Smooth muscle cell (in vitro differentiated cells): Measurements from ENCODE around the gene ABCC1. TPM values are rescaled to one million over a fixed set of nuclear protein-coding genes. Genes with fewer than 3 reads are reported as not detected.

Experiments
- DNase-seq: peaks from one replicate; lab custom pipeline; 2025; ENCODE audit not compliant: unreplicated experiment; lab: John Stamatoyannopoulos, UW
- H2AFZ ChIP-seq: fragments of 200-600 bp; sonication (generic); 2 replicates; pipeline ENCODE4 v1.6.0; 2016; ENCODE audit warnings: antibody characterized with exemption, low read depth, mild to moderate bottlenecking
- H3F3A ChIP-seq: fragments of 200-600 bp; sonication (generic); 2 replicates; pipeline ENCODE4 v1.6.0; 2017; ENCODE audit warnings: antibody characterized with exemption, low read depth
- H3K27ac ChIP-seq: fragments of 200-600 bp; sonication (generic); 2 replicates; pipeline ENCODE4 v1.5.1; 2016; ENCODE audit warnings: low read depth, mild to moderate bottlenecking
- H3K27me3 ChIP-seq: fragments of 200-600 bp; sonication (generic); 2 replicates; pipeline ENCODE4 v1.6.1; 2016; ENCODE audit warnings: low read depth, mild to moderate bottlenecking
- H3K36me3 ChIP-seq: fragments of 200-600 bp; sonication (generic); 2 replicates; pipeline ENCODE4 v1.5.1; 2016; ENCODE audit warnings: low read depth
- H3K4me1 ChIP-seq: fragments of 200-600 bp; sonication (generic); 2 replicates; pipeline ENCODE4 v1.5.1; 2016; ENCODE audit warnings: low read depth
- H3K4me2 ChIP-seq: fragments of 200-600 bp; sonication (generic); 2 replicates; pipeline ENCODE4 v1.6.0; 2016; ENCODE audit warnings: mild to moderate bottlenecking
- H3K4me3 ChIP-seq: fragments of 200-600 bp; sonication (generic); 2 replicates; pipeline ENCODE4 v1.5.1; 2016; ENCODE audit warnings: mild to moderate bottlenecking
- H3K79me2 ChIP-seq: fragments of 200-600 bp; sonication (generic); 2 replicates; pipeline ENCODE4 v1.6.0; 2016; ENCODE audit warnings: low read depth, mild to moderate bottlenecking
- H3K9ac ChIP-seq: fragments of 200-600 bp; sonication (generic); 2 replicates; pipeline ENCODE4 v1.6.0; 2016; ENCODE audit warnings: low read depth
- H3K9me3 ChIP-seq: fragments of 200-600 bp; sonication (generic); replicated peaks from 2 replicates; pipeline ENCODE4 v1.5.1; 2016; ENCODE audit warnings: low read depth
- H4K20me1 ChIP-seq: fragments of 200-600 bp; sonication (generic); 2 replicates; pipeline ENCODE4 v1.6.0; 2016; ENCODE audit warnings: low read depth
- WGBS: methylation state at CpG from one replicate; pipeline ENCODE4 v1.1.7; 2016; ENCODE audit warnings: low lambda C conversion rate; 5-methylcytosine and 5-hydroxymethylcytosine counted together
- polyA plus RNA-seq: library from polyadenylated mRNA; unstranded; fragments of >200 nt; fragmentation: Nextera tagmentation; extraction: Ambion mirVana; gene quantifications from 2 replicates; pipeline ENCODE4 v1.2.1, GENCODE V29; 2016
- total RNA-seq: library from RNA; depleted of rRNA; stranded (reverse); fragments of >200 nt; gene quantifications from 2 replicates; pipeline ENCODE4 v1.2.3, GENCODE V29; 2014
- TF ChIP-seq, protein P1 (sequence below): fragments of 200-600 bp; sonication (generic); IDR thresholded peaks from 2 replicates; pipeline ENCODE4 v1.5.1; 2017; ENCODE audit warnings: borderline replicate concordance, mild to moderate bottlenecking, antibody characterized with exemption; ENCODE audit not compliant: insufficient read depth, poor library complexity, severe bottlenecking

ABCC1 gene
- total and polyA plus RNA-seq, 2 experiments from 2014 or later = 10.2 to 22.7 TPM

DNA sequence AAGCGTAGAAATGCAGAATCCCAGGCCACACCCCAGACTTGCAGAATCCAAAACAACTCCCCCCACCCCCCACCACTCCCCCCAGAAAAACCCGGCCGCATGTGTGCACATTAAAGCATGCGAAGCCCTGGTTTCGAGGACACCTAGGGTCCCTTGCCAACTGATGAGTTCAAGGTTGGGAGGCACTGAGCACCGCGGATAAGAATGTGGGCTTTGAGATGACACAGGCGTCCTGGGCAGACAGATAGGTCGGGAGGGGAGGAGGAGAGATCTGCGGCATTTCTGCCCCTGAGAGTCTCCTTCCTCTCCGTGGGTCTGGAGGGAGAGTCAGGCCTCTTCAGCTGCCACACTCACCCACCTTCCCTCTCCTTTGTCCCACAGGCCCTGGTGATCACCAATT lies 98.3 kb downstream of the ABCC1 start:
- Histone ChIP-seq H3K27ac (no peak overlapping the region), H3K36me3 (peaks cover 3% of the 10 kb centered on the region), H3K9ac (no peak overlapping the region), H3K4me1 (no peaks in the 10 kb centered on the region), H3K27me3 (no peaks in the 10 kb centered on the region), H3K79me2 (no peaks in the 10 kb centered on the region), H3K4me3 (no peak overlapping the region), H3K9me3 (no peaks in the 10 kb centered on the region), H3F3A (no peaks in the 10 kb centered on the region), H3K4me2 (no peak overlapping the region), H4K20me1 (no peaks in the 10 kb centered on the region), H2AFZ (no peak overlapping the region)
- no peak for DNase-seq
- TF ChIP-seq, protein P1, sequence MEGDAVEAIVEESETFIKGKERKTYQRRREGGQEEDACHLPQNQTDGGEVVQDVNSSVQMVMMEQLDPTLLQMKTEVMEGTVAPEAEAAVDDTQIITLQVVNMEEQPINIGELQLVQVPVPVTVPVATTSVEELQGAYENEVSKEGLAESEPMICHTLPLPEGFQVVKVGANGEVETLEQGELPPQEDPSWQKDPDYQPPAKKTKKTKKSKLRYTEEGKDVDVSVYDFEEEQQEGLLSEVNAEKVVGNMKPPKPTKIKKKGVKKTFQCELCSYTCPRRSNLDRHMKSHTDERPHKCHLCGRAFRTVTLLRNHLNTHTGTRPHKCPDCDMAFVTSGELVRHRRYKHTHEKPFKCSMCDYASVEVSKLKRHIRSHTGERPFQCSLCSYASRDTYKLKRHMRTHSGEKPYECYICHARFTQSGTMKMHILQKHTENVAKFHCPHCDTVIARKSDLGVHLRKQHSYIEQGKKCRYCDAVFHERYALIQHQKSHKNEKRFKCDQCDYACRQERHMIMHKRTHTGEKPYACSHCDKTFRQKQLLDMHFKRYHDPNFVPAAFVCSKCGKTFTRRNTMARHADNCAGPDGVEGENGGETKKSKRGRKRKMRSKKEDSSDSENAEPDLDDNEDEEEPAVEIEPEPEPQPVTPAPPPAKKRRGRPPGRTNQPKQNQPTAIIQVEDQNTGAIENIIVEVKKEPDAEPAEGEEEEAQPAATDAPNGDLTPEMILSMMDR = no peak
- WGBS = 95% methylated on average over 11 of the region's 11 CpGs

DNA sequence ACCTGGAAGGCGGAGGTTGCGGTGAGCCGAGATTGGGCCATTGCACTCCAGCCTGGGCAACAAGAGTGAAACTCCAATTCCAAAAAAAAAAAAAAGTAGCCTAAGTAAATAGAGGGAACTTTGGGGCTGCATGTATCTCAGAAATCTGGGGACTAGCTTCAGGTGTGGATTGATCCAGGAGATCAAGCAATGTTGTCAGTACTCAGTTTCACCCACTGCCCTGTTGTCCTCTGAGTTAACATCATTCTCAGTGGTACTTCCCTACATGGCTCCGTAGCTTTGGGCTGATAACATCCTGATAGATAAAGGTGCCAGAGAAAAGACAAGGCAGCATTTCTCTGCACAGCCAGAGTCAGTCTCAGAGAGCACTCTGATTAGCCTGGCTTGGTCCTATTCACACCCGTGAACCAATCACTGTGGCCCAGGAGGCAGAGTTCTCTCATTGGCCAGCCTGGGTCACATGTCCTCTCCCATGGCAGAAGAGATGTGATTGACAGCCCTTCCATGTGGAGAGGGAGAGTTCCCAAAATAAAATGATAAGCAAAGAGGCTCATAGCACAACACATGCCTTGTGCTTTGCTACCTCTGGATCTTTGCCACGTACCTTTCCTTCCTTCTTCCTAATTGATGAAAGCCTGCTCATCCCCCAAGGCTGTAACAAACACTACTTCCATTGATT lies 99.6 kb downstream of the ABCC1 start:
- Histone ChIP-seq H3K9me3 (no peaks in the 10 kb centered on the region), H3K36me3 (peaks cover 3% of the 10 kb centered on the region), H3K27me3 (no peaks in the 10 kb centered on the region), H3K9ac (no peak overlapping the region), H4K20me1 (no peaks in the 10 kb centered on the region), H3K27ac (no peak overlapping the region), H3K79me2 (no peaks in the 10 kb centered on the region), H2AFZ (no peak overlapping the region), H3K4me2 (no peak overlapping the region), H3K4me1 (no peaks in the 10 kb centered on the region), H3F3A (no peaks in the 10 kb centered on the region), H3K4me3 (no peak overlapping the region)
- TF ChIP-seq, protein P1 = no peak
- WGBS = 88% methylated on average over 6 of the region's 6 CpGs
- no peak for DNase-seq

DNA sequence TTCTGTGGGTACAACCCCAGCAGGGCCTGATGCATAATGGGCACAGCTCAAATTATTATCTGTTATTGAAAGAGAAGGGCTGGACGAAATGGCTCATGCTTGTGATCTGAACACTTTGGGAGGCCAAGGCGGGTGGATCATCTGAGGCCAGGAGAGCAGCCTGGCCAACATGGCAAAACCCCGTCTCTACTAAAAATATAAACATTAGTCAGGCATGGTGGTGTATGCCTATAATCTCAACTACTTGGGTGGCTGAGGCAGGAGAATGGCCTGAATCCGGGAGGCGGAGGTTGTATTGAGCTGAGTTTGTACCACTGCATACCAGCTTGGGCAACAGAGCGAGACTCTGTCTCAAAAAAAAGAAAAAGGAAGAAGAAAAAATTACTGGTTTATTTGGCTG lies 100.7 kb downstream of the ABCC1 start:
- DNase-seq = no peak
- no peaks in the 10 kb centered on the region for H4K20me1 ChIP-seq
- 94% methylated on average over 6 of the region's 6 CpGs for WGBS
- no peak overlapping the region for H2AFZ ChIP-seq
- H3K36me3 ChIP-seq = peaks cover 3% of the 10 kb centered on the region
- H3K9me3 ChIP-seq = no peaks in the 10 kb centered on the region
- no peak overlapping the region for H3K4me2 ChIP-seq
- H3F3A ChIP-seq = no peaks in the 10 kb centered on the region
- no peaks in the 10 kb centered on the region for H3K79me2 ChIP-seq
- TF ChIP-seq, protein P1 = no peak
- no peaks in the 10 kb centered on the region for H3K27me3 ChIP-seq
- no peaks in the 10 kb centered on the region for H3K4me1 ChIP-seq
- no peak overlapping the region for H3K9ac ChIP-seq
- H3K4me3 ChIP-seq = no peak overlapping the region
- no peak overlapping the region for H3K27ac ChIP-seq

DNA sequence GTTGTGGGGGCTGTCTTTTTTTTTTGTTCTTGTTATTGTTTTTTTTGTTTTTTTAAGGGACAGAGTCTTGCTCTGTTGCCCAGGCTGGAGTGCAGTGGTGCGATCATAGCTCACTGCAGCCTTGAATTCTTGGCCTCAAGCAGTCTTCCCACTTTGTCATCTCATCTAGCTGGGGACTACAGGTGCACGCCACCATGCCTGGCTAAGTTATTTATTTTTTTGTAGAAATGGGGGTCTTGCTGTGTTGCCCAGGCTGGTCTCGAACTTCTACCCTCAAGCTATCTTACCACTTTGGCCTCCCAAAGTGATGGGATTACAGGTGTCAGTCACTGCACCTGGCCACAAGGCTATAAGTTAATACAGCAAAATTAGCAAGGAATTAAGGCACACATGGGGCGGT lies 101.7 kb downstream of the ABCC1 start:
- Histone ChIP-seq H3K36me3 (peaks cover 3% of the 10 kb centered on the region), H2AFZ (no peak overlapping the region), H3K9me3 (no peaks in the 10 kb centered on the region), H3K4me1 (no peaks in the 10 kb centered on the region), H3K4me3 (no peak overlapping the region), H3K27me3 (no peaks in the 10 kb centered on the region), H3K79me2 (no peaks in the 10 kb centered on the region), H3K27ac (no peak overlapping the region), H3K4me2 (no peak overlapping the region), H3F3A (no peaks in the 10 kb centered on the region), H3K9ac (no peak overlapping the region), H4K20me1 (no peaks in the 10 kb centered on the region)
- no peak for DNase-seq
- TF ChIP-seq, protein P1 = no peak
- 96% methylated on average over 4 of the region's 4 CpGs for WGBS
